HG02884 (cell line): Measurements from ENCODE around the gene TBP.
A peak's percentile ranks its signal among the peaks of the same experiment; 100 is the strongest.
"Not testable (repeated sequence)": the region's sequence is repeated elsewhere in the genome, so short reads cannot be mapped to it uniquely, and the experiment has no call there.

ENCODE experiments used
- ATAC-seq: cut with Tn5 transposase; IDR thresholded peaks from one replicate; pipeline ENCODE4 v1.9.1; 2021; ENCODE audit warnings: mild to moderate bottlenecking, moderate library complexity; ENCODE audit not compliant: unreplicated experiment

Gene TBP

GRCh38 chr6:170554013-170554795 is at the start of gene TBP:
TBP (plus strand) TSS chr6:170554369; CDS start chr6:170557030, 2,661 bp downstream.
- ATAC-seq, result peak; percentile 95

GRCh38 chr6:170504479-170504878 is 49.7 kb upstream of the TBP start:
- no peak for ATAC-seq

GRCh38 chr6:170505306-170505705 is 48.9 kb upstream of the TBP start:
- ATAC-seq, result no peak

DNA sequence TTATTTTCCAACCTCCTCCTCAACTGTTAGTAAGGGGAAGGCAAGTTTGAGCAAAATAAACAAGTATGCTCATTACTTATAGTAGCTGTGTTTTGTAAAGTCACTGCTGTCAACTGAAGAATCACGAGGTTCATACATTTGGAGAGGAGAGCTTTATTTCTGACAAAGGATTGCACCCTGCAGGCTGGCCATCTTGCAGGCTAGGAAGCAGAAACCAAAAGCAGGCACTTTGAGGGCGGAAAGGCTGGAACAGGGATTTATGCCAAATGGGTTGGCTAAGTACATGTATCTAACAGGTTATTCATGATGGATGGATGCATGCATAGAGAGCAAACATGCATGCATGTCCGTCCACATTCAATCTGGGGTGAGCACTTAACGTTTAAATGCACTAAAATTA is 47.7 kb upstream of the TBP start:
- no peak for ATAC-seq

DNA sequence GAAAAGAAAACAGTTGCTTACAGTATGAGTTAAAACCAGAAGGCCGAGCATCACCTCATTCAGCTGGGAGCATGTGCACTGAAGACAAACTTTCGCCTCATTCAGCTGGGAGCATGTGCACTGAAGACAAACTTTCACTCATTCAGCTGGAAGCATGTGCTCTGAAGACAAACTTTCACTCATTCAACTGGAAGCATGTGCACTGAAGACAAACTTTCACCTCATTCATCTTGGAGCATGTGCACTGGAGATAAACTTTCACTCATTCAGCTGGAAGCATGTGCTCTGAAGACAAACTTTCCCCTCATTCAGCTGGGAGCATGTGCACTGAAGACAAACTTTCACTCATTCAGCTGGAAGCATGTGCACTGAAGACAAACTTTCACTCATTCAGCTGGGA is 46.4 kb upstream of the TBP start:
- not testable (repeated sequence) for ATAC-seq

DNA sequence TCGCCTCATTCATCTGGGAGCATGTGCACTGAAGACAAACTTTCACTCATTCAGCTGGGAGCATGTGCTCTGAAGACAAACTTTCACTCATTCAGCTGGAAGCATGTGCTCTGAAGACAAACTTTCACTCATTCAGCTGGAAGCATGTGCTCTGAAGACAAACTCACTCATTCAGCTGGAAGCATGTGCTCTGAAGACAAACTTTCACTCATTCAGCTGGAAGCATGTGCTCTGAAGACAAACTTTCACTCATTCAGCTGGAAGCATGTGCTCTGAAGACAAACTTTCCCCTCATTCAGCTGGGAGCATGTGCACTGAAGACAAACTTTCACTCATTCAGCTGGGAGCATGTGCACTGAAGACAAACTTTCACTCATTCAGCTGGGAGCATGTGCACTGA is 45.9 kb upstream of the TBP start:
- ATAC-seq, result not testable (repeated sequence)

DNA sequence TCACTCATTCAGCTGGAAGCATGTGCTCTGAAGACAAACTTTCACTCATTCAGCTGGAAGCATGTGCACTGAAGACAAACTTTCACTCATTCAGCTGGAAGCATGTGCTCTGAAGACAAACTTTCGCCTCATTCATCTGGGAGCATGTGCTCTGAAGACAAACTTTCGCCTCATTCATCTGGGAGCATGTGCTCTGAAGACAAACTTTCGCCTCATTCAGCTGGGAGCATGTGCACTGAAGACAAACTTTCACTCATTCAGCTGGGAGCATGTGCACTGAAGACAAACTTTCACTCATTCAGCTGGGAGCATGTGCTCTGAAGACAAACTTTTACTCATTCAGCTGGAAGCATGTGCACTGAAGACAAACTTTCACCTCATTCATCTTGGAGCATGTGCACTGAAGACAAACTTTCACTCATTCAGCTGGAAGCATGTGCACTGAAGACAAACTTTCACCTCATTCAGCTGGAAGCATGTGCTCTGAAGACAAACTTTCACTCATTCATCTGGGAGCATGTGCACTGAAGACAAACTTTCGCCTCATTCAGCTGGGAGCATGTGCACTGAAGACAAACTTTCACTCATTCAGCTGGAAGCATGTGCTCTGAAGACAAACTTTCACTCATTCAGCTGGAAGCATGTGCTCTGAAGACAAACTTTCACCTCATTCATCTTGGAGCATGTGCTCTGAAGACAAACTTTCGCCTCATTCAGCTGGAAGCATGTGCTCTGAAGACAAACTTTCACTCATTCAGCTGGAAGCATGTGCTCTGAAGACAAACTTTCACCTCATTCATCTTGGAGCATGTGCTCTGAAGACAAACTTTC is 45.1 kb upstream of the TBP start:
- ATAC-seq, result not testable (repeated sequence)

GRCh38 chr6:170509723-170510018 is 44.5 kb upstream of the TBP start:
- no peak for ATAC-seq

- ATAC-seq, result no peak
Observed at GRCh38 chr6:170510631-170511030, 43.5 kb upstream of the TBP start.

GRCh38 chr6:170512249-170512648 is 41.9 kb upstream of the TBP start:
- ATAC-seq, result no peak

- no peak for ATAC-seq
Observed at GRCh38 chr6:170514908-170515307, 39.3 kb upstream of the TBP start.

DNA sequence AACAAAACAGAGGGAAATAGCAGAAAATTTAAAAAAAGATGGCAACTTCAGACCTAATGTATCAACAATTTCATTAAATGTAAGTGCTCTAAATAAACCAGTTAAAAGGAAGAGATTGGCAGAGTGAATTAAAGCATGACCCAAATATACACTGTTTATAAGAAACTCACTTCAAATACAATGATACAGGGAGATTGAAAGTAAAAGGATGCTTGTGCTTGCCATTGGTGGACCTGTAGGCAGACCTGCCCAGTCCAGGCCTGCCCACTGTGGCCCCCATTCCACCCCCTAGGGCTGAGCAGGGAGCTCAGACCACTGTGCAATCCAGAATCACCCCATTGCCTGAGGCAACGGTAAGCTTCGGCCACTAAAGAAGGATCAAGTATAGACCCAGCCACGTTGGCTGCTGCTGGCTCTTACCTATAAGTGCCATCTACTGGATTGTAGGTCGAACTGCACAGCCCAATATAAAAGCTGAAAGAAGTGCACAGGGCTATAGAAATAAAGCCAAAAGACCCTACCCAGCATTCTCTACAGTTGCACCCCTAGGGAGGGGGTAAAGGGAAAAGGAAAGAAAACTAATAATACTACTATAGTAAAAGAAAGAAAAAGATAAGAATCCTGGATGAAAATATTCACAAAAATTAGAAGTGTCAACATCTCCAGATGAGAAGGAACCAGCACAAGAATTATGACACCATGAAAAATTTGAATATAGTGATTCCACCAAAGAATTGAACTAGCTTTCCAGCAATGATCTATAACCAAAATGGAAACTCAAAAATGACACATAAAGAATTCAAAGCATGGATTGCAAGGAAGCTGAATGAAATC is 37.2 kb upstream of the TBP start:
- ATAC-seq, result peak; percentile 93

GRCh38 chr6:170522565-170523183 is 31.5 kb upstream of the TBP start:
- ATAC-seq, result no peak

DNA sequence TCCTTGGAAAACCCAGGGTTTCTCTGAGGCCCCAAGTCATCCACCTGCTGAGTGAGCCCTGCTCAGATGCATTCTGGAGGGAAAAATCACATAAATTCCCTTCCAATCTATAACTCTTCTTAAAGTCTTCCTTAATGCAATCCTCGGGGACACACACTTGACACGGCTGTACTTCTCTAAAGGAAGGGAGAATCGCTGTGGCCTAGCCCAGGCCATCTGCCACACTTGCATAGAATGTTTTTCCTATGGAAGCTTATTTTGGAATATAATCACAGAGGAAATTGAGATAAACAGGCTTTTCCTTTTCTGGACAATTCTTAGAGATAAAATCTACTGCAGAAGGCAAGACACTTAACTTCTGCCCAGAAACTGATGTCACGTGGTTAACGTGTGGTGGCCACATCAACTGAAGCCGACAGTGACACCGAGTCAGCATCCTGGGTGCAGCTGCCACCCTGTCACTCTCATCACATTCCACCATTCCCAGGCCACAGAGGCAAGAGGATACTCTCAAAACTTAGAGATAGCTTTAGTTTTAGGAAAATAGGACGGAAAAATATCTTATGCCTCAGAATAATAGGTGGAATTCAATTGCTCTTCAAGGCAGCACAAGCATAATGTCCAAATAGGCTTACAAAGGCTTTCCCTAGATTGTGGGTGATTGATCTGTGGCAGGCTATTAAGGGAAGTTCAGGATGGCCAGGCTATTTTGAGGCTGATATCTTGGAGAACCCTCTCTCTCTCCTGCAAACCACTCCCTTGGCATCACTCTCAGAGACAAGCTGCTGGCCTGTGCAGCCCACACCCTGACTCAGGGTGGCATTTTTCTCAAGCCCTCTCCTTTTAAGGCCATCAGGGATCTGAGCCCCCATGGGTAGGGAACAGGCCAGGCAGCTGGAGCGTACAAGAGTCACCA is 30.7 kb upstream of the TBP start:
- no peak for ATAC-seq

DNA sequence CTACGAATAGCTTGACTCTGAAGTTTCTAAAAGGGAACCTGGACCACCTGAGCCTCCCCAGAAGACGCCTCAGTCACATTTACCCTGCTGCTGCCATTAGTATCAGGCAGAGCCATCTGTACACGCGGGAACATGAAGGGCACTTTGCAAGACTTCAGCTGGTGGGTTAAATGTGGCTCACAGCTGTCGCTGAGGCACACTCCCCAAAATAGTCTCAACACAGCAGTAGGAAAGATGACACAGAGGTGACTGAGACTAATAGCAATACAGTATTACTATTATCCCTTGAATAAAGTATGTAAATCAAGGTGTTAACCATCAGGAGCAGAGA is 30.0 kb upstream of the TBP start:
- ATAC-seq, result no peak

DNA sequence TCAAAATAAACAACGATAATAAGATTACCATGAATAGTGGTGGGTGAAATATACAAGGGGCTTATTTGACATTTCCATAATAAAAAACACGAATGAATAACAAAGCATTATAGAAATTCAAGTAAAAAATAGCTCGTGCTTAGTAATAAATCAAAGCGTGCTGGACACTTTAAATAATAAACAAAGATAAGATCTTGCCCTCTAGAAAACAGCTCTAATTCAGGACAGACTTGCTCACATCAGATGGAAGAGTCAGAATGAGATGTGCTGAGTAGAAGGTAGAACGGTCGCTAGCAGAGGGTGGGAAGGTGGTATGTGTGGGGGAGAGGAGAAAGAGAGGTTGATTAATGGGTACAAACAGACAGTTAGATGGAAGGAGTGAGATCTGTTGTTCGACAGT is 28.4 kb upstream of the TBP start:
- ATAC-seq, result no peak

DNA sequence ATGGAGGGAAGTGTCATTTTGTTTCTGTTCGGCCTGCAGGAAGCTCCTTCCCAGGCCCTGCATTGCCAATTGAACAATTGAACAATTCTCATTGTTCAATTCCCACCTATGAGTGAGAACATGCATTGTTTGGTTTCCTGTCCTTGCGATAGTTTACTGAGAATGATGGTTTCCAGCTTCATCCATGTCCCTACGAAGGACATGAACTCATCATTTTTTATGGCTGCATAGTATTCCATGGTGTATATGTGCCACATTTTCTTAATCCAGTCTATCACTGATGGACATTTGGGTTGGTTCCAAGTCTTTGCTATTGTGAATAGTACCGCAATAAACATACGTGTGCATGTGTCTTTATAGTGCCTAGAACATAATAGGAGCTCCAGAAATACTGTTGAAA is 26.2 kb upstream of the TBP start:
- ATAC-seq, result not testable (repeated sequence)

DNA sequence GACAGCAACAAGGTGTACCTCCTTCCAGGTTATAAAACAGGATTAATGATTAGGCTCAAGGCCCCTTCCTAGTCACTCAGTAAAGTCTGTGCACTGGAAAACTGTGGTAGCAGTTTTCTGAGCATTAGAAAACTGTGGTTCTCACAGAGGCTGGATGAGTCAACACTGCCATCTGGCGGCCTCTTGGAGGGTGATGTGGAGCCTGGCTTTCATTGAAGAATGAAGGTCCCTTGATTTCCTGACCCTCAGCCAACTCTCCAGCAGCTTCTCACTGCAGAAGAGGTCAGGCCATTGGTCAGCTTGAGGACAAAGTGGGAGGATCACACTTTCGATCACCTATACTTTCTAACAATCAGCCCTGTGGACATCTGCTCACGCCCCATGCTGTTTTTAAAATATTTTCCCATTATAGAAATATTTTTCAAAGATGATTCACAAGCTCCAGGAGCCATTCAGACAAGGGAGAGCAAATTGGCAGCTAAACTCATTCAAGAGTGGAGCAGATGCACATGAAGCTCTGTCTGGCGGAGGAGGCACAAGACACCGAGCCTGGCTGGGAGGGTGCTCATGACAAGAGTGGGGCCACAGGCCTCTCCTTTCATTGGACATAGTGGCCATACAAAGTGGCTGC is 24.2 kb upstream of the TBP start:
- ATAC-seq, result peak; percentile 61

DNA sequence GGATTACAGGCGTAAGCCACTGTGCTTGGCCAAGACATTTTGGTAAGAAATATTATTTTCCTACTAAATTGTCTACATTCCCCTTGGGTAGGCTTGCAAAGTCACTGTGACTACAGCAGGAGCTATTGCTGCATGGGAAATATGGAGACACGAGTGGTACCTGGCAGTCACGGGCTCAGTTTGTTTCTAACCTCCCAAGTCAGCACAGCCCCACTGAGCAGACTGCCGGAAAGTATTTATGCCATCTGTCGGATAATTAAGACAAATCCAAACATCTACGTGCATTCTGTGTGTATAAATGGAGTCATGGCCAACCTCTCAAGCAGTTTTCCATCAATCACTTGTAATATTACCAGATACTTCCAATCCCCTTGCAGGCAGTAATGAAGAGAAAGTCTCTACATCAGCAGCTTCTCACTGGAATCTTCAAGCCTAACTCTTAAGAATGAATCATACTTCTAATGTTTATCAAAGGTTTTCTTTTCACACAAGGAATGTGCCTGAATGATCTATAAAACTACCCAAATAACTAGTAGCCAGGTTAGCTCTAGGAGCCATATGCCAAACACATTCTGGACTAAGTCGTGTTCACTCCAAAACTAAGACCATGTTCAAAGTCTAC is 21.2 kb upstream of the TBP start:
- ATAC-seq, result no peak
